ENCODE results near the gene FAM83F.

The FAM83F gene

DNA sequence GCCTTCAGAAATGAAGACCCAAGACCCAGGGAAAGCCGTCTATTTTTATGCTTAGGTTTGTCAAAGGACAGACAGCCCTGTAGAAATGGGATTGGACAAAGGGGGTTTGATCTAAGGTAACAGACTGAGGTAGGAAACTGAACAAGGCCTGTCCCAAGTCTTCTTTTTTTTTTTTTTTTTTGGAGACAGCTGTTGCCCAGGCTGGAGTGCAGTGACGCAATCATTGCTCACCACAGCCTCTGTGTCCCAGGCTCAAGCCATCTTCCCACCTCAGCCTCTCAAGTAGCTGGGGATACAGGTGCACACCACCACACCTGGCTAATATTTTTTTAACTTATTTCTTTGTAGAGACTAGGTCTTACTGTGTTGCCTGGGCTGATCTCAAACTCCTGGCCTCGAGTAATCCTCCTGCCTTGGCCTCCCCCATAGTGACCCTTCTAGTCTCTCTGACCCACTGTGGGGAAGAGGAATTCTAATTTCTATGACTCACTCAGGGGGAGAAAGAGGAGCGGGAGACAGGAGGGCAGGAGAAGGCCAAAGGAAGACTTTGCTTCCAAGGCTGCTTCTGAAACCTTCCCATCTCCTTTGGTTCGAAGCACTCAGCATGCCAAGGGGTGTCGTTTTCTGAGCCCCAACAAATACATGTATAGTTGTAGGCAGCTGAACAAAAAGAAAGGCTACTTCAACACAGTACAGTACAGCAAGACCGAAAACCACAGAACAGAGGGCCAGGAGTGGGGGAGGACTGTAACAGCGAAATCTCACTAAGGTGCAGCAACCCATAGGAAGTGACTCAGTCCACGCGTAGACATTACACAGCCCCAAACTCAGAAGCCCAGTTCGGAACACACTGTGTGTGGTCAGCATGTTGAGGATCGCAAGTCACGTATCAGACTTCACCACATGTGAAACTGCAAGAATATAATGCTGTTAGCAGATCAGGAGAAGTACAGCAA is 33.7 kb upstream of the FAM83F start:
- DNase-seq (ENCODE audit: low read depth) = peak; percentile 99
- no peak overlapping the region for H3K4me3 ChIP-seq (ENCODE audit: low read depth, low read length)

DNA sequence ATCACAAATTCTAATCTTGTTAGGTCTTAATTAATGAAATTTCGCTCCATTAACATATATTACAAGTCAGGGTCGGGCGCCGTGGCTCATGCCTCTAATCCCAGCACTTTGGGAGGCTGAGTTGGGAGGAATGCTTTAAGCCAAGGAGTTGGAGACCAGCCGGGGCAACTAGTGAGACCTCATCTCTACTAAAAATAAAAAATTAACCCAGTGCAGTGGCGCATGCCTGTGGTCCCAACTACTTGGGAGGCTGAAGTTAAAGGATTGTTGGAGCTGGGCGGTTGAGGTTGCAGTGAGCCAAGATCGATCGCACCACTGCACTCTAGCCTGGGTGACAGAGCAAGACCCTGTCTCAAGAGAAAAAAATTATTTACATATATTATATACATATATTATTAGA is 32.7 kb upstream of the FAM83F start:
- no peak overlapping the region for H3K4me3 ChIP-seq (ENCODE audit: low read depth, low read length)
- no peak for DNase-seq (ENCODE audit: low read depth)

DNA sequence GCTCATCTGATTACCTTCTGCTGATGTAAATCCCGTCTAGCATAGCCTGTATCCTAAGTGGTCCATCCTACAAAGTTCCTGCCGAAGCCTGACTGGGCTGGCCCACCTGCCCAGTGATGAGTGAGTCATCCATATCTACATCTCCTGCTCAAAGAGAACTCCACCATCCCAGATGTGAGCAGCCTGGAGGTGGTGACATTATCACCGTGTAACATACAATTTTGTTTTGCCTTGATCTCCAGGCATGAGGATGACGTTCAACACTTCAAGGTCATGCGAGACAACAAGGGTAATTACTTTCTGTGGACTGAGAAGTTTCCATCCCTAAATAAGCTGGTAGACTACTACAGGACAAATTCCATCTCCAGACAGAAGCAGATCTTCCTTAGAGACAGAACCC is 29.0 kb upstream of the FAM83F start:
- no peak overlapping the region for H3K4me3 ChIP-seq (ENCODE audit: low read depth, low read length)
- no peak for DNase-seq (ENCODE audit: low read depth)

DNA sequence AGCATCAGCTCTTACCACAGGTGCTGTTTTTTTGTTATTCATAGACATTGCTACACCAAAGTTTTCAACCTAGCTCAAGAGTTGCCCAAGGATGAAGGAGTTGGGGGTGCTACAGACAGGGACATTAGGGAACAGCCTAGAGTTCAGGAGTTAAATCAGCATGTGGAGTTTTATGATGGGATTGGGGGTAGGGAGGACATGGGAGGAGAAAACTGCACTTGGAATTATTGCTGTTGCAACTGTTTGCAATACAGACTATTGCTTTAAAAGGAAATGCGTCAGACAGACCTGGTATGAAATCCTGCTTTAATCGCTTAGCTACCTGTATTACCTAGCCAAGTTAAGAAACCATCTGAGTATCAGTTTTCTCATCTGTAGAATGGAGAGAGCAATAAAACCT is 28.3 kb upstream of the FAM83F start:
- DNase-seq (ENCODE audit: low read depth) = no peak
- no peak overlapping the region for H3K4me3 ChIP-seq (ENCODE audit: low read depth, low read length)

DNA sequence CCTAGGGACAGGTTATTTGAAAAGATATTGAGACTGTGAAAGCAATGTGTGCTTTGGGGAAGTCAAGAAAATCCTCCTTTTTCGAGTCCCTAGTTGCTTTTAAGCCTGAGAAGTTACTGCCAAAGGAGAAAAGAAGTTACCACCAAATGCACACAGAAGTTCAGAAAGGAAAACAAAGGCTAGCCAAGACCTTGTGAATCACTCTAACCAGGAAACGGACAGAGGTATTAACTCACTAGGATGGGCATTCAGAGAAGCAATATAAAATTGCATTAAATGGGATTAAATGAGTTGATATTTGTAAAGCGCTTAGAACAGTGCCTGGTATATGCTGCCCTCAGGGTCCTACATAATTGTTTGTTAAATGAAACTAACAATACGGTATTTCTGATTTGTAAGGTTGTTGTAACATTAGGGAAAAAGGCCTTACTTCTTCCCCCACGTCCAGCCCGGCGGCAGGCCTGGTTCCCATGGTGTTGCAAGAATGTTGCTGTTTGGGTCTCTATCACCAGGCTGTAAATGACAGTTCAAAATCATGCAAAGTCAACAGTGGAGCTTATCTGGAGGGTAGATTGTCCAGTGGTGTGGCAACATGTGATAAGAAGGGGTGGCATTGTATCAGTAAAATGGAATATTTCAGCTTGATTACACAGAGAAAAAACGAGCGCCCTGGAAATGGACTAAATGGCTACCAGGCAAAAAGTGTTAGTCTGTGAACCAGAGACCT is 27.5 kb upstream of the FAM83F start:
- no peak overlapping the region for H3K4me3 ChIP-seq (ENCODE audit: low read depth, low read length)
- DNase-seq (ENCODE audit: low read depth) = peak; percentile 53

DNA sequence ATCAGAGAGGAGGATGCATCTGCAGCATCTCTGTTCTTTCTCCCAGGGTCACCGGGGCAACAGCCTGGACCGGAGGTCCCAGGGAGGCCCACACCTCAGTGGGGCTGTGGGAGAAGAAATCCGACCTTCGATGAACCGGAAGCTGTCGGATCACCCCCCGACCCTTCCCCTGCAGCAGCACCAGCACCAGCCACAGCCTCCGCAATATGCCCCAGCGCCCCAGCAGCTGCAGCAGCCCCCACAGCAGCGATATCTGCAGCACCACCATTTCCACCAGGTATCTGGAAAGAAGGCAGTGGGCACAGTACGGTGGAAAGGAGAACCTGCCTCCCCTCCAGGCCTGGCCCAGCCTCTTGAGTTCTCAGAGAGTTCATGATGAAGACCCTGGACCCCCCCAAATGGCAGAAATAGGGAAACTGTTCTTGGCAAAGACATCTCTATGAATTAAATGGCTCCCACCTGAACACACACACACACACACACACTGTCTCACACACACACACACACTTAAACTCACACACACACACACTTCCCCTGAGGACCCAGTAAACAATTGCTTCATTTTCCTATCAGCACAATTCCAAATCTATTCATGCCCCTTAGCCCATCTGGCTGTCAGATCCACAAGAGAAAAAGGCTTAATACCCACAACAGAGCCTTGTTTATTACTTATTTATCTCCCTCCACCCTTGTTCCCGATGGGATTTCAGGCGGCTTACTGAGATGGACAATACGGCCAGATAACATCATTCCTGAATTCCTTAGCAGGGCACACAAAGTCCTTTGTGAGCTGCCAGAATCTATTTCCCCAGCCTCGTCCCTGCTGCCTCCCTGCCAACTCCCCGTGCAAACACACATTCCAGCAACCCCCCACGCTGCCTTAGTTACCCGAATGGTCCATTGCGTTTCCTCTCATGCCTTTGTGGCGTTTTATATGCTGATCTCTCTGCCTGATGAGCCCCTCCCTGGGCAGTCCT is 26.5 kb upstream of the FAM83F start:
- no peak for DNase-seq (ENCODE audit: low read depth)

DNA sequence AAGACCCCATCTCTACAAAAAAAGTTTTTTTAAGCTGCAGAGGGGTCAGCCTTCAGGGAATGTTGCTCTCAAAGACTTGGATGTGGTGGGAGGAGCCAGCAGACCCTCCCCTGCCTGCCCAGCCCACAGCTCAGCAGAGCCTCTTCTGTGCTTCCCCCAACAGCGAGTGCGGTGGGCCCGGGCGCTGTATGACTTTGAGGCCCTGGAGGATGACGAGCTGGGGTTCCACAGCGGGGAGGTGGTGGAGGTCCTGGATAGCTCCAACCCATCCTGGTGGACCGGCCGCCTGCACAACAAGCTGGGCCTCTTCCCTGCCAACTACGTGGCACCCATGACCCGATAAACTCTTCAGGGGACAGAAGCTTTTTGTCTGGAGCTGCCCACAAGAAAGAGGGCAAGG is 24.0 kb upstream of the FAM83F start:
- no peak for DNase-seq (ENCODE audit: low read depth)
- no peak overlapping the region for H3K4me3 ChIP-seq (ENCODE audit: low read depth, low read length)

More for the DNA sequence above, 26.5 kb upstream of the FAM83F start:
- H3K4me3 ChIP-seq (ENCODE audit: low read depth, low read length) = no peak overlapping the region

DNA sequence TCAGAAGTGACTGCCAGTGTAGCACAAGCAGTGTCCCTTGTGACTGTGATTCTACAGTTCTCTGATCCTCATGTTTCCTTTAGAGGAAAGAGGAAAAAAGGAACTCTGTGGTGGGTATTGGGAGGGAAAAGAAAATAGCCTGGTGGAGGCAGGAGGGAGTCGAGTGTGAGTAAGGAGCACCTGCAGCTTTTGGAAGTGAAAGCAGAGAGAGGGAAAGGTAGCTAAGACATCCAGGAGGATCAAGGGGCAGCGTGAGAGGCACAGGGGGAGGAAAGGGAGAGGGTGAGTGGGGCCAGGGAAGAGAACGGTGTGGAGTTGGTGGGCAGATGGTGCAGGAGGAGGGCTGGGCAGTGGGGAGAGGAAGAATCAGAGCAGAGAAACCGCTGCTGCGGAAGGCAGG is 22.1 kb upstream of the FAM83F start:
- no peak overlapping the region for H3K4me3 ChIP-seq (ENCODE audit: low read depth, low read length)
- no peak for DNase-seq (ENCODE audit: low read depth)

DNA sequence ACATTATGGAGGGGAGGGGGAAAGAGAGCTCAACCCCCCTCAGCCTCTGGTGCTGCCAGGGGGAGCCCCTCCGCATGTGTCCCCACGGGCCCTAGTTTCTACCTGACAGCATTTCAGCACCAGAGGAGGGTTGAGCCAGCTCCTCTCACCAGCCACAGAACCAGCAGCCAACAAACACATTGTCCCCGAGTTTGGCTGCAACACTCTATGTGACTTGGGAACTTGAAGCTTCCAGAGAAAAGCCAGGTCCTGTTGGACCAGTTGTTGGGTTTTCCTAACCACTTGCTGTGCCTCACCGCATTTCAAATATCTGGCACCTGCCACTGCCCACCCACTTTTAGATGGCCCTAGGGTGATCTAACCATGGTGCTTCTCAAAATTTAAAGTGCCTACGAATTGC is 21.1 kb upstream of the FAM83F start:
- no peak for DNase-seq (ENCODE audit: low read depth)
- H3K4me3 ChIP-seq (ENCODE audit: low read depth, low read length) = no peak overlapping the region

DNA sequence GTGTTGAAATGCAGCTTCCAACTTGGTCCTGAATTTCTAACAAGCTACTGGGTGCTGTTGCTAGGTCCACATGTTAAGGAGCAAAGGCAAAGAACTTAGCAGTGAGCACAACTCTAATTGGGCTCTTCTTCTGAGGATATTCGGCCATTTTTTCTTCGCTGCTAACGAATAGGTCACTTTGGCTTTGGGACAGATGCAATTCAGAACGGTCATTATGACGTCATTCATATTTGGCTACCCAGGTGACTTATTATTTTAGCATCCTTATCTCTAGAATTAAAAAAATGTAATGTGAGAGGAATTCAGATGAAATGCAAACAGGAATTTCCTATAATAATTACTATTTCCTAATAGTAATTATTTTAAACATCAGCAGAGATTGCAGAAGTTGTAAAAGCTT is 20.7 kb upstream of the FAM83F start:
- H3K4me3 ChIP-seq (ENCODE audit: low read depth, low read length) = no peak overlapping the region

DNA sequence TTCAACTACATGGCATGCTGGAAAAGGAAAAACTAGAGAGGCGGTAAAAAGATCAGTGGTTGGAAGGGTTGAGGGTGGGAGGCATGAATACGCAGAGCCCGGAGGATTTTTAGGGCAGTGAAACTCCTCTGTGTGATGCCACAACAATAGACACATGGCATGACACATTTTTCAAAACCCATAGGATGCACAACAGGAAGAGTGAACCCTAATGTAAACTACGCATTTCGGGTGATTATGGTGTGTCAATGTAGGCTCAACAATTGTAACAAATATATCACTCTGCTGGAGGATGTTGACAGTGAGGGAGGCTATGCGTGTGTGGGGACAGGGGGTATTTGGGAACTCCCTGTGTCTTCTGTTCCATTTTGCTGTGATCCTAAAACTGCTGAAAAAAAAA is 15.7 kb upstream of the FAM83F start:
- no peak for DNase-seq (ENCODE audit: low read depth)
- H3K4me3 ChIP-seq (ENCODE audit: low read depth, low read length) = no peak overlapping the region

More for the DNA sequence above, 20.7 kb upstream of the FAM83F start:
- DNase-seq (ENCODE audit: low read depth) = no peak

DNA sequence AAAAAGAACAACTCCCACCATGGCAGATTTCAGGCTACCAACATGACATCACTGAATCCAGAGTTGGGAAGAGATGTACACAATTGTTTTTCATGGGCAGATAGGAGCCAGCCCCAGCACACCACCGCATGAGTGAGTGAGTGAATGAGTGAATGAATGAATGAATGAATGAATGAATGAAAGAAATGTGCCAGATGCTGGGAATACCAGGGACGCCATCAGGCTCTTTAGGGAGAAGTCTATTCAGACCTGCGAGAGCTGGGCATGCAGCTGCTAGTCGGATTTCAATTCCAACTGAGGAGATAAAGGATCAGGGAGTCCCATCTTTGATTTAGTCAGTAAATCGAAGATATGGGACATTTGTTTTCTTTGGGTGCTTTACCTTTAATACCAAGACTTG is 15.3 kb upstream of the FAM83F start:
- H3K4me3 ChIP-seq (ENCODE audit: low read depth, low read length) = no peak overlapping the region
- DNase-seq (ENCODE audit: low read depth) = no peak

DNA sequence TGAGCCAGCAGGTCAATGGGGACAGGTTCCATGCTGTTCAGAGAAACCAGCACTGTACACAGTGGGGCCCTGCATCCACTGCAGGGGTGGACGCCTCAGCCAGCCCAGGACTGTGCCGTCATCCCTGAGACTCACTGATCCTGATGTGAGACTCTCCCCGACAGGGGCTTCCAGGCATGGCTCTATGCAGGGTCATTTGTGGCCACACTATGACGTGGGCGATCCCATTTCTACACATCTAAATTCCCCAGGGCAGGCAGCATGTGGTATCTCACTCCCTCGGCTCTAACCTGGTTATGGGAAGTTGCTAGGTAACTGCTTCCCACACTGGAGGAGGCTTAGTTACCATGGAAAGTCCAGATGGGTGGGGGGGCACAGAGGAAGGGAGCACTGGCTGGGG is 14.2 kb upstream of the FAM83F start:
- peak; percentile 39 for DNase-seq (ENCODE audit: low read depth)
- H3K4me3 ChIP-seq (ENCODE audit: low read depth, low read length) = no peak overlapping the region

DNA sequence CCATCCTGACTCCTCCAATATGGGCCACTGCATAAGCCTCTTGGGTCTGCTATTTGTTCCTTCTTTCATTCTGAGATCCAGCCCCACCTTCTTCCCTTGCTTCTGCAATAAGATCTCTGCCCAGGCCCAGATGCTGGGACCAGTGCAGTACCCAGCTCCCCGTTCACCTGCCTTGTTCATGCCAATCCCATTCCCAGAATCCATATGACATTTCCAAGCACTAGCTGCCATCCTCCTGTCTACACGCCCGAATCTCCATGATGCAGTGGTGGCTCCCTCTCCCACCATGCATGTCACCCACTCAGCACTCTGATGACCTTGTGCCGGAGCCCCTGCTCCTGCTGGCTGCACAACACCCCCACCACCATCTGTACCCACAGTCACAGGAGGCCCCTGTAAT is 11.4 kb upstream of the FAM83F start:
- H3K4me3 ChIP-seq (ENCODE audit: low read depth, low read length) = no peak overlapping the region
- DNase-seq (ENCODE audit: low read depth) = no peak

DNA sequence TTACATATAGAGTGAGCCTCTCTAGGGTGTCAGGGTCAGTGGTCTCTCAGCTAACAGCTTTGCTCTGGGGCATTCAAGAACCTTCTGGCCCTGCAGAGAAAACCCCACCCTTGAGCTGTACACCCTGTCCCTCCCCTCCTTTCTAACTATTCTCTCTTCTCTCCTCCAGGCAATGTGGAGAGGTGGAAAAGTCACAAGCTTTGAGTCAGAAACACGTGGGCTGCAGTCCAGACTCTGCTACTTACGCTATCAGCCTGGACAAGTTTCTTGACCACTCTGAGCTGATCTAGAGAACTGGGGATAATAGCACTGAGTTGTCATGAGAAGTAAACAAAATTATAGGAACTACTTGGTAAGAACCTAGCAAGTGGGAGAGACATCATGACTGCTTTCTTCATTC is 10.7 kb upstream of the FAM83F start:
- no peak overlapping the region for H3K4me3 ChIP-seq (ENCODE audit: low read depth, low read length)
- no peak for DNase-seq (ENCODE audit: low read depth)

DNA sequence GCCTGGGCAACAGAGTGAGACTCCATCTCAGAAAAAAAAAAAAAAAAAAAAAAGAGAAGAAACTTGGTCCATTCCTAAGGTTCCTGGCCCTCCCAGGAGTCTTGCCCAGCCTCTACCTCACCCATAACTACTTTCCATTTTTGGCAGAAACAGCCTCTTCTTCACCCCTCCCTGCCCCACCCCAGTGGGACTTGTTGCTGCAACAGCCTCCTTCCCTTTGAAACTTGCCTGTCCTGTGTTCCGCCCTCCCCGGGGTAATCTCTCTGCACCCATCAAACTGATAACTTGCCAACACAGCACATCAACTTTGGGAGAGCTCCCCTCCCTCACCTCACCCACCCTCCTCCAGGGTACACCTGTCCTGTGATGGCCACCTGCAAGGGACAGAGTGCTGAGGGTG is 10.0 kb upstream of the FAM83F start:
- DNase-seq (ENCODE audit: low read depth) = no peak
- no peak overlapping the region for H3K4me3 ChIP-seq (ENCODE audit: low read depth, low read length)

DNA sequence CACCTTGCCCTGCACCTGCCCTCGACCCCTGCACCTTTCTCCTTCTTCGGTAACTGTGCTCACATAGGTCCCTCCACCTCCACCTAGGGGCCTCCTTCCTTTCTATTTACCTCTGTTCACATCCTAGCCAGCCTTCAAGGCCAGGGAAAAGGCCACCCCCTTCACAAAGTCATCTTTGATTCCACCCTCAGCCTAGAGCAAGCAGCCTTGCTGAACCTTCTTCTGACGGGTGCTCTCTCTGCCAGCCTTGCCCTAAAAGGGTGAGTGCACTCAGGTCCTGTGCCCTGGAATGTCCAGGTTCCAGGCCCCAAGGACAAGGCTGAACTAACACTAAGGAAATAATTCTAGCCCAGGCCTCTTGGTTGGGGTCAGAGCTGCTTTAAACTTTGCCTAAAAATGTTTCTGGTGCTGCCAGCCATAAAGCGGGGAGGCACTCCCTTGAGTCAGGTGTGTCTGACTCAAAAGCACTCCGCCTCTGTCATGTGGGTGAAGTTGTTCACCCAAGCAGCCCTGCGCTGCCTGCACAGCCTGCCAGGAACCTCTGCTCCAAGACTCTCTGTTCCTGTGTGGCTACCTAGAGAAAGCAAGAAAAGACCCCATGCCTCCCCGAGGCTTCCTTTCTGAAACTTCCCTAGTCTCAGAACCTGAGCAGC is 9.2 kb upstream of the FAM83F start:
- no peak overlapping the region for H3K4me3 ChIP-seq (ENCODE audit: low read depth, low read length)
- no peak for DNase-seq (ENCODE audit: low read depth)

DNA sequence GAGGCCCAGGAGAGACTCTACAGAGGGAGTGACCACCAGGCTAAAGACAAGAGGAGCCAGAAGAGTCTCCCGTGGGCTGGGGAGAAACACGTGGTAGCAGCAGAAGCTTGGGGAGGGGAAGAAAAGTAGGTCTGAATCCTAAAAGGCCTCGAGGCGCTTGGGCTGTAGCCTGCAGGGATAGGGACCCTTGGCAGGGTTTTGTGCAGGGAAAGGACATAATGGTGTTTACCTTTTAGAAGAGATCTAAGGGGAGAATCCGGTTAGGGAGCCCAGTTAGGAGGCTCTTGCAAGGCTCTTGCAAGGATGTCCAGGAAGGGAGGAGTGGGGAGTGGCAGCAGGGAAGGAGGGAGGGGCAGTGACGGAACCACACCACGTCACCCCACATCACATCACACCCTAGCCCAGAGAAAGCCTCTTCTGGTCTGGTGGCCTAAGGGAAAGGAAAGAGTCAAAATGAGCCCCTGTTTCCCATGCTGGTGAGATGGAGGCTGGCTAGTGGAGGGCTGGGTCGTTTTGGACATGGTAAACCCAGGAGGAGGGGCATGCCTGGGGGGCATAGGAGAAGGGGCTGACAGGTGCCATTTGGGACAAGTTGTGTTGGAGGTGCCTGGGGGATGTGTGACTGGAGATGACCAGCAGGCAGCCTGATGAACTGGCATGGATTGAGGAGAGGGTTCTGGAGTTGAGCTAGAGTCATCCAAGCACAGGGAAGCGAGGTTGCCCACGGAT is 6.2 kb upstream of the FAM83F start:
- DNase-seq (ENCODE audit: low read depth) = no peak
- H3K4me3 ChIP-seq (ENCODE audit: low read depth, low read length) = no peak overlapping the region

DNA sequence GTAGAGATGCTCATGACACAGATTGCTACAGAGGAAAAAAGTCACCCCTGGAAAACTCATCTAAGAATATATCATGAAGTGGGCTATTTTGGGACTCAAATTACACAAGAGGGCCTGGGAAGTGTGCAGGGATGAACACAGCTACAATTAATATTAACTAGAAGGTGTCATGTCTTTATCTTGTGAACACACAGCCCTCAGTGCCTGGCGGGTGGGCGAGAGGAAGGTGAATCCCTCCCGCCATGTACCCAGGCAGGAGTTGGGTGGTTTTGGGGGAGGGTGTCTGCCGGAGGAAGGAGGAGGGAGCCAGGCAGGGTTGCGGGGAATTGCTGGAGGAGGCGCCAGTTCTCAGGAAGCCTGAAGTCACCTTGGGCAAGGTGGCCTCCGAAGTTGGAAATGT is 5.1 kb upstream of the FAM83F start:
- no peak for DNase-seq (ENCODE audit: low read depth)
- no peak overlapping the region for H3K4me3 ChIP-seq (ENCODE audit: low read depth, low read length)

Data from skeletal muscle cell (primary cell).